GM19324 (cell line): ENCODE data around the gene C4A.
A peak's percentile ranks its signal among the peaks of the same experiment; 100 is the strongest.
"Not testable (repeated sequence)": the region's sequence is repeated elsewhere in the genome, so short reads cannot be mapped to it uniquely, and the experiment has no call there.

ENCODE experiments used
- ATAC-seq: cut with Tn5 transposase; IDR thresholded peaks from one replicate; pipeline ENCODE4 v1.9.1; 2021; ENCODE audit warnings: mild to moderate bottlenecking, moderate library complexity; ENCODE audit not compliant: unreplicated experiment, low FRiP score

C4A gene

DNA sequence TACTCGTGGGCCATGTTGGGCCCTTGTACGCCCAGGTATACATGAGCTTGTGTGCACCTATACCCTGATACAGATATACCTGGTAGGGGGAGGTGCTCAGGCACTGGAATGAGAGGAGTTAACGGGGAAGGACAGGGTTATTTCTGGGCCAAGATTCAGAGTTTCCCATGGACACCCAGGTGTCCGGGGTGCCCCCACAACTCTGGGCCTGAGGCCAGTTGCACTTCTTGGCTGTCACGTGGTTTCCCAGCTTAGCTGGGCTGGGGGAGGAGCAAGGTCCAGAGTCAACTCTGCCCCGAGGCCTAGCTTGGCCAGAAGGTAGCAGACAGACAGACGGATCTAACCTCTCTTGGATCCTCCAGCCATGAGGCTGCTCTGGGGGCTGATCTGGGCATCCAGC, at the start of gene C4A:
TSS of gene C4A (plus strand) at position 314 of the 400 bp plus-strand sequence. CDS start at position 365, 51 bp downstream.
- ATAC-seq = not testable (repeated sequence)

DNA sequence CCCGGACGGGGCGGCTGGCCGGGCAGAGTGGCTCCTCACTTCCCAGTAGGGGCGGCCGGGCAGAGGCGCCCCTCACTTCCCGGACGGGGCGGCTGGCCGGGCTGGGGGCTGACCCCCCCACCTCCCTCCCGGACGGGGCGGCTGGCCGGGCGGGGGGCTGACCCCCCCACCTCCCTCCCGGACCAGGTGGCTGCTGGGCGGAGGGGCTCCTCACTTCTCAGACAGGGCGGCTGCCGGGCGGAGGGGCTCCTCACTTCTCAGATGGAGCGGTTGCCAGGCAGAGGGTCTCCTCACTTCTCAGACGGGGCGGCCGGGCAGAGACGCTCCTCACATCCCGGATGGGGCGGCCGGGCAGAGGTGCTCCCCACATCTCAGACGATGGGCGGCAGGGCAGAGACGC, 49.7 kb upstream of the C4A start:
- ATAC-seq = not testable (repeated sequence)

DNA sequence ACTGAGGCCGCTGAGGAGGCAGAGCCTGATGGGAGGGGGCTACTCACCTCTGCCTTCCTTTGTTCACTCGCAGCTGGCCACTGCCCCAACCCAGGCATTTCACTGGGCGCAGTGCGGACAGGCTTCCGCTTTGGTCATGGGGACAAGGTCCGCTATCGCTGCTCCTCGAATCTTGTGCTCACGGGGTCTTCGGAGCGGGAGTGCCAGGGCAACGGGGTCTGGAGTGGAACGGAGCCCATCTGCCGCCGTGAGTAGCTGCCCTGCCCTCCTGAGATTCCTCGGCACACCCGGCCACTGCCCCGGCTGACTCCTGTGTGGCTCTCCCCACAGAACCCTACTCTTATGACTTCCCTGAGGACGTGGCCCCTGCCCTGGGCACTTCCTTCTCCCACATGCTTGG, 48.3 kb upstream of the C4A start:
- no peak for ATAC-seq

- no peak for ATAC-seq
Measured at GRCh38 chr6:31935021-31935420, 46.8 kb upstream of the C4A start.

- no peak for ATAC-seq
Measured at GRCh38 chr6:31935823-31936222, 46.0 kb upstream of the C4A start.

GRCh38 chr6:31940256-31940664, 41.6 kb upstream of the C4A start:
- ATAC-seq = no peak

- no peak for ATAC-seq
Measured at GRCh38 chr6:31943742-31944141, 38.1 kb upstream of the C4A start.

DNA sequence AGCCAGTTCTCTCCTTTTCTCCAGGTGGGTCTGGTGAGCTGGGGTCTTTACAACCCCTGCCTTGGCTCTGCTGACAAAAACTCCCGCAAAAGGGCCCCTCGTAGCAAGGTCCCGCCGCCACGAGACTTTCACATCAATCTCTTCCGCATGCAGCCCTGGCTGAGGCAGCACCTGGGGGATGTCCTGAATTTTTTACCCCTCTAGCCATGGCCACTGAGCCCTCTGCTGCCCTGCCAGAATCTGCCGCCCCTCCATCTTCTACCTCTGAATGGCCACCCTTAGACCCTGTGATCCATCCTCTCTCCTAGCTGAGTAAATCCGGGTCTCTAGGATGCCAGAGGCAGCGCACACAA, 36.7 kb upstream of the C4A start:
- ATAC-seq = no peak

DNA sequence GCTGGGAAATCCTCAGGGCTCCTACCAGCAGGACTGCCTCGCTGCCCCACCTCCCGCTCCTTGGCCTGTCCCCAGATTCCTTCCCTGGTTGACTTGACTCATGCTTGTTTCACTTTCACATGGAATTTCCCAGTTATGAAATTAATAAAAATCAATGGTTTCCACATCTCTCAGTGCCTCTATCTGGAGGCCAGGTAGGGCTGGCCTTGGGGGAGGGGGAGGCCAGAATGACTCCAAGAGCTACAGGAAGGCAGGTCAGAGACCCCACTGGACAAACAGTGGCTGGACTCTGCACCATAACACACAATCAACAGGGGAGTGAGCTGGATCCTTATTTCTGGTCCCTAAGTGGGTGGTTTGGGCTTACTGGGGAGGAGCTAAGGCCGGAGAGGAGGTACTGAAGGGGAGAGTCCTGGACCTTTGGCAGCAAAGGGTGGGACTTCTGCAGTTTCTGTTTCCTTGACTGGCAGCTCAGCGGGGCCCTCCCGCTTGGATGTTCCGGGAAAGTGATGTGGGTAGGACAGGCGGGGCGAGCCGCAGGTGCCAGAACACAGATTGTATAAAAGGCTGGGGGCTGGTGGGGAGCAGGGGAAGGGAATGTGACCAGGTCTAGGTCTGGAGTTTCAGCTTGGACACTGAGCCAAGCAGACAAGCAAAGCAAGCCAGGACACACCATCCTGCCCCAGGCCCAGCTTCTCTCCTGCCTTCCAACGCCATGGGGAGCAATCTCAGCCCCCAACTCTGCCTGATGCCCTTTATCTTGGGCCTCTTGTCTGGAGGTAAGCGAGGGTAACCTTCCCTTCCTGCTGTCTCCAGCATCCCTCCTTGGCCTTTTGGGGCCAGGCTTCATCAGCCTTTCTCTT, 36.1 kb upstream of the C4A start, which contains the start of gene CFB:
TSS of gene CFB (plus strand) at position 589 of the 863 bp plus-strand sequence. CDS start at position 716, 127 bp downstream.
- no peak for ATAC-seq

- no peak for ATAC-seq
Measured at GRCh38 chr6:31946370-31946885, 35.4 kb upstream of the C4A start.

GRCh38 chr6:31947070-31947675, 34.7 kb upstream of the C4A start:
- ATAC-seq = no peak

GRCh38 chr6:31947864-31948263, 34.0 kb upstream of the C4A start:
- ATAC-seq = no peak

- ATAC-seq = no peak
Measured at GRCh38 chr6:31948306-31948705, 33.6 kb upstream of the C4A start.

DNA sequence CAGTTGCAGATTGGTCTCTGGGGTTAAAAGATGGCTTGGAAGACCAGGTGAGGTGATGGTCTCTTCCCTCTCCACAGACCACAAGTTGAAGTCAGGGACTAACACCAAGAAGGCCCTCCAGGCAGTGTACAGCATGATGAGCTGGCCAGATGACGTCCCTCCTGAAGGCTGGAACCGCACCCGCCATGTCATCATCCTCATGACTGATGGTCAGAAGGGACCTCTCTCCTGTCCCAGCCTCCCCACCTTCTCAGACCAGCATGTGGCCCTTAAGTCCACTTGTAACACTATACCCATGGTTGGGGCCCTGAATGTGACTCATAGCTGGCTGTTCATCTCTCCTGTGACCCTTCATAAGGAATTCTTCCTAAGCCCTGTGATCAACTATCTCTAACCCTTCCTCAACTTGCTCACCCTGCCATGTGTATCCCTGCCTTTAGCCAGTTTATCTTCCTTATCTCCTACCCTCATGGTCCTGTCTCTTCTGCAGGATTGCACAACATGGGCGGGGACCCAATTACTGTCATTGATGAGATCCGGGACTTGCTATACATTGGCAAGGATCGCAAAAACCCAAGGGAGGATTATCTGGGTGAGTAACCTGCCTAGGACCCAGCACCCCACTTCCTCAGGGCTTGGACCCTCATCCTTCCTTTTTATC, 33.0 kb upstream of the C4A start:
- no peak for ATAC-seq

DNA sequence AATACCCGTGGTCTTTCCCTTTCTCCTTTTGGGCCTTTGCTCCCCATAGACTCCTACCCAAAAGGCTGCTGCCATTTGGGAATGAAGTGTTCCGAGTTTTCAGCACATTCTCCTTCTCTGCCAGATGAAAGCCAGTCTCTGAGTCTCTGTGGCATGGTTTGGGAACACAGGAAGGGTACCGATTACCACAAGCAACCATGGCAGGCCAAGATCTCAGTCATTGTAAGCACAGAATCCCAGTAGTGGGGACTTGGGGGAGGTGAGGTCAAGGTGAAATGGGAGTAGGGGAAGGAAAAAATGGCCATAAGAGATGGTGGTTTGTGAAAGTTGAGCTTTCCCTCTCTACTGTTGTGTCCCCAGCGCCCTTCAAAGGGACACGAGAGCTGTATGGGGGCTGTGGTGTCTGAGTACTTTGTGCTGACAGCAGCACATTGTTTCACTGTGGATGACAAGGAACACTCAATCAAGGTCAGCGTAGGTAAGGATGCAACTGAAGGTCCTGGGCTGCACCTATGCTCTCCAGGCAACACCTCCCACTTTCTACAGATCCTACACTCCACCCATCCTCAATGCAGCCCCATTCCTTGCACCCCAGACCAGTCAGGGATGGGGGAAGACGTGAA, 31.8 kb upstream of the C4A start:
- ATAC-seq = no peak

GRCh38 chr6:31952140-31952805, 29.6 kb upstream of the C4A start:
- ATAC-seq = no peak

DNA sequence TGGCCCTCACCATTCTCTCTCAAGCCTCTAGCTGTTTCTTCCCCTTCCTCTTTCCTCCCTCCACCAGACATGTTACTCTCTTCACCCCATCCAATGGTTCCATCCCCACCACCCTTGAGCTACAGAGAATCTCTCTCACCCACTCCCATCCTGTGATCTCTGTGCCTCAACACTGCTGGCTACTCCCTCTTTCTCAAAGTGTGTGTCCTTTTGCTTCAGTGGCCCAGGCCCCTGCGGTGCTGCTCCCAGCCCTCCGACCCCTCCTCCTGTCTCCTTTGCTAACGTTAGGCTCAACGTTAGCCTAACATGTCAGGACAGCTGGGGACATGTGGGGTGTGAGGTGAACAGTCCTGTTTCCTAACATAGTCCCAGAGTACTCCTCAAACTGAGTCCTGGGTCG, 29.0 kb upstream of the C4A start:
- ATAC-seq = no peak

DNA sequence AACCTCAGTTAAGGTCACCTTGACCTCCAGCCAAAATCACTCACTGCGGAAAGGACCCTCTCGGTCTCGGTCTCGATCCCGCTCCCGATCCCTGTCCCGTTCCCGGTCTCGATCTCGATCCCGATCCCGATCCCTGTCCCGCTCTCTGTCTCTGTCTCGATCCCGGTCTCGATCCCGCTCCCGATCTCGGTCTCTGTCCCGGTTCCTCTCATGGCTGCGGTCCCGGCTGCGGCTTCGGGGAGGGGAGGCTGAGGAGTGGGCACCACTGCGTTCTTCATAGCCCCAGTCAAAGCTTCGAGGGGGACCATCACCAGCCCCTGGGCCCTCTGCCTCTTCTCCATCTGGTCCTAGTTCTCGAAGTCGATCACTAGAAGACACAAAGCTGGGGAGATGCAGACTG, 27.3 kb upstream of the C4A start:
- no peak for ATAC-seq

DNA sequence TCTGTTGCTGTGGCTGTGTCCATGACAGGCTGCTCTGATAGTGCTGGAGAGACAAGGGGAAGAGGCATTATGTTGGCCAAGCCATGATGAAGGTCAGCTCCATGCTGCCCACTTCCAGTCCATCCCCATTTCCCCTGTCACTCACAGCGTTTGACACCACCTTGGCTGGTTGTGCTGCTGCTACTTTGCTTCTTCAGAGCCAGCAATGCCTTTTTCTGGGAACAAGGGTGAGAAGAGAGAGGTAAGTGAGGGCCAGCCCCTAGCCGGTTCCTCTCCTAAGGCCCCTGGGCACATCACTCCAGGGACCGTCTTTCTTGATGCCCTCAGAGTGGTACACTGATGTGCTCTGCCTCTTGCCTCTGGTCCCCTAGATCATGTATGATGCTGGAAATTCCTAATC, 25.1 kb upstream of the C4A start:
- ATAC-seq = no peak

GRCh38 chr6:31958412-31958740, 23.5 kb upstream of the C4A start:
- peak; percentile 2 for ATAC-seq
